Left lobe of liver (tissue), 2 donors: Measurements from ENCODE around the gene ASTN2. TPM values are rescaled to one million over a fixed set of nuclear protein-coding genes. Genes with fewer than 3 reads are reported as not detected.
"Not testable (repeated sequence)": the region's sequence is repeated elsewhere in the genome, so short reads cannot be mapped to it uniquely, and the experiment has no call there.

Experiments
- ATAC-seq: fragments of 200-7000 bp; cut with Tn5 transposase; one replicate; pipeline ENCODE4 v1.9.1; 2020; ENCODE audit warnings: mild to moderate bottlenecking, moderate library complexity
- DNase-seq: peaks from one replicate; pipeline ENCODE4 v3.0.0-alpha.2; 2020; ENCODE audit warnings: low spot score
- total RNA-seq: library from RNA; stranded (reverse); gene quantifications from one replicate; pipeline ENCODE4 v1.2.1, GENCODE V29; 2021
- donor health status: DM: no; HTN: no; CAD: no; lungs with moderate emphysema.
- donor health status: DM: no; HTN: yes; CAD: no.

Gene ASTN2
- total RNA-seq, 1 donor from 2014 or later = 2.9 TPM

- DNase-seq (no peak), ATAC-seq (no peak)
These were observed 570.8 kb downstream of the ASTN2 start for GRCh38 chr9:116843863-116844620.

GRCh38 chr9:116842658-116843057, 572.2 kb downstream of the ASTN2 start:
- no peak for ATAC-seq

DNA sequence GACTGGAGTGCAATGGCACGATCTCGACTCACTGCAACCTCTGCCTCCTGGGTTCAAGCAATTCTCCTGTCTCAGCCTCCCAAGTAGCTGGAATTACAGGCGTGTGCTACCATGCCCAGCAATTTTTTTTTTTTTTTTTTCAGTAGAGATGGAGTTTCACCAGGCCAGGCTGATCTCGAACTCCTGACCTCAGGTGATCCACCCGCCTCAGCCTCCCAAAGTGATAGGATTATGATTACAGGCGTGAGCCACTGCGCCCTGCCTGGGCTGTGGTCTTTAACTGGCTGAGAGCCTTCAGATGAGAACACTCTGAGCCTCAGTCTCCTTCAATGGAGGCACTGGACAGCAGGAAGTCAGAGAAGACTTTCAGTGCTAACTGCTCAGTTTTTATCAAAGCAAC, 576.4 kb downstream of the ASTN2 start:
- ATAC-seq, DNase-seq: not testable (repeated sequence)

More at GRCh38 chr9:116842658-116843057, 572.2 kb downstream of the ASTN2 start:
- DNase-seq = no peak

DNA sequence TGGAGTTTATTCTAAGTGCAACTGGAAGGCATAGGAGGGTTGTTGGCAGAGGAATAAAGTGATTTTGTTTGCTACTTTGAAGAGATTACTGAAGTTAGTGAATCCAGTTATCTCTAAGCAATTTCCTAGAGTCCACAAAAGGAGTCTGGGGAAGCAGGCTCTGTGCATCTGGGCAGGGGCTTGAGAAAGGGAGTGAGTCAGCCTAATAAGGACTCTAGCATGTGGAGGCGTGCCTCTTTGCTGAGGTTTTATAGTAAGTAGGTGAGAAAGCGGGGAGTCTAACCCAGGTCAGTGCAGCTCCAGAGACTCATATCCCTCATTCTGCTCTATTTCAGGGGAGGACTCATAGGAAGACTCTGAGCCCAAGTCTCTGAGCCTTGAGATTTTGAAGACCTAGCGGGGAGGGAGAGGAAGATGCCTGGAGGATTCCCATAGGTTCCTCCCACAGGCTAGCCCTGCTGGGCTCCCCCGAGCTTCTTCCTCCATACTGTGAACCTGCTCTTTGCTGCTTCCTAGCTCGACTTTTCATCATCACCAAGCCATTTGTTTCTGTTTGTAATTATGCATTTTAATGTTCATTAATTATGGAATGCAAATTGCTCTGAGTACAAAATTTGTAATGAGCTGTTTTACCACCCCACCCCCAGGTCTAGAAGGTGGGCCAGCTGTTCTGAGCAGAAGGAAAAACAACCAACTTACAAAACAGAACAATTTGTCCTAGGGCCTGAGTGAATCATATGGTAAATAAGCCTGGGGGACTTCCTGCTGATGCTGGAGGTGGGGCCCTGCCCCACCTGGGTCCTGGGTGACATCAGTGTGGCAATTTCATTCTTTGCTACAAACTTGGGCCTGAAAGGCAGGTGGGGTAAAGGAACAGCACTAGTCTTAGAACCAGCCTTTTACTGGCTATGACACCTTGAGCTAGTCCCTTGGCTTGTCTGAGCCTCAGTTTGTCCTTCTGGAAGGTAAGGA, 577.6 kb downstream of the ASTN2 start:
- no peak for ATAC-seq
- DNase-seq = no peak

- not testable (repeated sequence) for ATAC-seq, DNase-seq
These were observed 584.5 kb downstream of the ASTN2 start for GRCh38 chr9:116830321-116830720.

- ATAC-seq (no peak), DNase-seq (no peak)
These were observed 593.1 kb downstream of the ASTN2 start for GRCh38 chr9:116821633-116822229.

- DNase-seq (no peak), ATAC-seq (no peak)
These were observed 595.7 kb downstream of the ASTN2 start for GRCh38 chr9:116819116-116819515.

GRCh38 chr9:116817762-116818161, 597.1 kb downstream of the ASTN2 start:
- ATAC-seq = no peak
- no peak for DNase-seq

GRCh38 chr9:116816484-116816883, 598.4 kb downstream of the ASTN2 start:
- DNase-seq (no peak), ATAC-seq (no peak)

- DNase-seq = no peak
- no peak for ATAC-seq
These were observed 599.0 kb downstream of the ASTN2 start for GRCh38 chr9:116815835-116816234.

GRCh38 chr9:116813031-116813300, 601.9 kb downstream of the ASTN2 start:
- no peak for DNase-seq
- ATAC-seq = no peak

DNA sequence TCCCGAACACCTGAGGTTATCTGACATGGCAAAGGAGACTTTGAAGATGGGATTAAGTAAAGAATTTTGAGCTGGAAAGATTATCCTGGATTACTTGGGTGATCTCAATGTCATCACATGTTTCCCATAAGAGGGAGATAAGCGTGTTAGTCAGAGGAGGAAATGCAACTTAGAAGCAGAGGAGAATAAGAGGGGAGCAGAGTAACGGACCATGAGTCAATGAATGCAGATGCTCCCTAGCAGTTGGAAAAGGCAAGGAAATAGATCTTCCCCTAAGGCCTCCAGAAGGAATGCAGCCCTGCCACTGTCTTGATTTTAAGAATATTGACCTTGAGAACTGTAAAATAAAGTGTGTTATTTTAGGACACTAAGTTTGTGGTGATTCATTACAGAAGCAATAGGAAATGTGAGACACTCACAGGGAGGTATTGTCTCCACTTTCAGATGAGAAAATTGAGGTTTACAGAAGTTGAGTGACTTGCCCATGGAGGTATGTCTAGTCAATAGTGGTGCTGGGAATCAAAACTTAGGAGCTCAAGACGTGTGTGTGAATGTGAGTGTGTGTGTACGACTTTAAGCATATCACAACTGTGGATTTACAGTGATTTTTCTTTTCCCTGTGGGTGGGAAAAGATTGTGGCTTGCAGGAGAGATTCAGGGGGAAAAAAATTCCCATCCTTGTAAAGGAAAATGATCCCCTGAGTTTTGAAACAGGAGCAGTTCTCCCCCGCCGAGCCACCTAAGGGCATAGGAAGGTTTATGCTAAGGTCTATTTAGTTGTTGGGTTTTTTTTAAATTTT, 602.4 kb downstream of the ASTN2 start:
- no peak for ATAC-seq
- no peak for DNase-seq

GRCh38 chr9:116809656-116810055, 605.2 kb downstream of the ASTN2 start:
- ATAC-seq (no peak), DNase-seq (no peak)

- ATAC-seq (no peak), DNase-seq (no peak)
These were observed 608.8 kb downstream of the ASTN2 start for GRCh38 chr9:116806075-116806474.

- DNase-seq (no peak), ATAC-seq (no peak)
These were observed 614.0 kb downstream of the ASTN2 start for GRCh38 chr9:116800885-116801284.

GRCh38 chr9:116800074-116800473, 614.8 kb downstream of the ASTN2 start:
- no peak for DNase-seq
- ATAC-seq = no peak

GRCh38 chr9:116798521-116798920, 616.3 kb downstream of the ASTN2 start:
- DNase-seq (no peak), ATAC-seq (no peak)

DNA sequence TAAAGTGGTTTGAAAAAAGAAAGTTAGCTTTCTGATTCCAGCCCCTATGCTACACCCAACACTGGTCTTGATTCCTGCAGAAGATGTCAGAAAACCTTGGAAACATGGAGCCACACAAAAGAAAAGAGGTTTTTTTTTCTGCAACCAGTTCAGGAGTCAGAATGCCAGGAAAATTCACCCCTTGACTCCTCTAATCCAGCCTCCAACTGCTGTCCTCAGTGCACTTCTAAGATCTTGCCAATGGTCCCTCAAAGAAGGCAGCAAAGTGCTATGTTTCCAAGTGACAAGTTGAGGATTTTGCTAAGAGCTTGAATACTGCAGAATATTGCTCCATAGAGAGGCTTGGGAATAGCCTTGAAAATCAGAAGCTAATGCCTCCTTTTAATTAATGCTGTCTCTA, 617.6 kb downstream of the ASTN2 start:
- ATAC-seq (no peak), DNase-seq (no peak)

GRCh38 chr9:116796669-116797068, 618.2 kb downstream of the ASTN2 start:
- DNase-seq = no peak
- no peak for ATAC-seq

DNA sequence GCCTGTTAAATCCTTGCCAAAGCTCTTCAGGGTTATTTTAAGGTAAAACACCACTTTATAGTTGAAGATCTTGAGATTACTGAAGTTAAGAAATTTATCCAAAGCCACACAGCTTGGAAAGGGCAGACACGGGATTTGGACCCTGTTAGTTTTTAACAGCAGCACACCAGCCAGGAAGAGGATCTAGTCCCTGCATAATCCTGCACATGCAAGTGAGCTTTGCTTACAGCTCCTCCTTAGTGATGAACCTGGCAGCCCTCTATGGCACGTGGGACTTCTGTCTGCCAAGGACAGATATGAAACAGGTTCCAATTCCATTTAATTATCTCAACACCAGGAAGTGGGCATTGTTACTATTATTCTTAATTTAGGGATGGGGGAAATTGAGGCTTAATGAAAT, 619.0 kb downstream of the ASTN2 start:
- no peak for ATAC-seq

GRCh38 chr9:116792271-116792670, 622.6 kb downstream of the ASTN2 start:
- ATAC-seq (no peak), DNase-seq (no peak)

More for the DNA sequence above, 619.0 kb downstream of the ASTN2 start:
- DNase-seq = no peak
